GM23338 (cell line): Measurements from ENCODE around the gene SLC8A1. TPM values are rescaled to one million over a fixed set of nuclear protein-coding genes. Genes with fewer than 3 reads are reported as not detected.

Experiments used
- ATAC-seq: fragments of 200-7000 bp; cut with Tn5 transposase; 3 replicates; pipeline ENCODE4 v1.9.1; 2020
- DNase-seq: peaks from one replicate; pipeline ENCODE4 v3.0.0-alpha.2; 2015; ENCODE audit warnings: low spot score
- H2AFZ ChIP-seq: fragments of 200-600 bp; sonication (generic); 2 replicates; pipeline ENCODE4 v1.8.0; 2016; ENCODE audit warnings: antibody characterized with exemption, mild to moderate bottlenecking, moderate library complexity
- H3F3A ChIP-seq: fragments of 200-600 bp; sonication (generic); replicated peaks from 2 replicates; pipeline ENCODE4 v1.8.0; 2017; ENCODE audit warnings: antibody characterized with exemption, mixed run types, low read depth
- H3K27ac ChIP-seq: fragments of 200-600 bp; sonication (generic); 2 replicates; pipeline ENCODE4 v1.6.1; 2016; ENCODE audit warnings: low read depth
- H3K27me3 ChIP-seq: fragments of 200-600 bp; sonication (generic); 2 replicates; pipeline ENCODE4 v1.8.0; 2016; ENCODE audit warnings: mild to moderate bottlenecking, mixed run types, moderate library complexity; ENCODE audit not compliant: insufficient read depth
- H3K36me3 ChIP-seq: fragments of 200-600 bp; sonication (generic); 2 replicates; pipeline ENCODE4 v1.8.0; 2016; ENCODE audit warnings: mild to moderate bottlenecking; ENCODE audit not compliant: insufficient read depth
- H3K4me1 ChIP-seq: fragments of 200-600 bp; sonication (generic); 2 replicates; pipeline ENCODE4 v1.8.0; 2016; ENCODE audit warnings: mild to moderate bottlenecking, moderate library complexity; ENCODE audit not compliant: insufficient read depth
- H3K4me2 ChIP-seq: fragments of 200-600 bp; sonication (generic); 2 replicates; pipeline ENCODE4 v1.7.1; 2017; ENCODE audit warnings: mixed run types
- H3K4me3 ChIP-seq: fragments of 200-600 bp; sonication (generic); 2 replicates; pipeline ENCODE4 v1.6.1; 2016; ENCODE audit warnings: mixed run types
- H3K79me2 ChIP-seq: fragments of 200-600 bp; sonication (generic); replicated peaks from 2 replicates; pipeline ENCODE4 v1.8.0; 2017; ENCODE audit warnings: mild to moderate bottlenecking; ENCODE audit not compliant: insufficient read depth
- H3K9me2 ChIP-seq: fragments of 200-600 bp; sonication (generic); 2 replicates; pipeline ENCODE4 v1.8.0; 2017; ENCODE audit not compliant: insufficient read depth
- H4K20me1 ChIP-seq: fragments of 200-600 bp; sonication (generic); replicated peaks from 2 replicates; pipeline ENCODE4 v1.8.0; 2017; ENCODE audit warnings: mild to moderate bottlenecking; ENCODE audit not compliant: insufficient read depth
- H3K27ac Mint-ChIP-seq: 2 replicates; pipeline ENCODE4 v1.8.0; 2020; ENCODE audit warnings: inconsistent platforms, mild to moderate bottlenecking, moderate library complexity, mixed read lengths
- H3K27me3 Mint-ChIP-seq: 3 replicates; pipeline ENCODE4 v1.8.0; 2022; ENCODE audit warnings: low read depth, mild to moderate bottlenecking, moderate library complexity, mixed read lengths, inconsistent platforms; ENCODE audit not compliant: insufficient read depth, poor library complexity
- H3K36me3 Mint-ChIP-seq: 3 replicates; pipeline ENCODE4 v1.8.0; 2021; ENCODE audit warnings: low read depth, mild to moderate bottlenecking, inconsistent platforms, moderate library complexity, mixed read lengths
- H3K4me1 Mint-ChIP-seq: 3 replicates; pipeline ENCODE4 v1.8.0; 2020; ENCODE audit warnings: mild to moderate bottlenecking, inconsistent platforms, mixed read lengths
- H3K4me3 Mint-ChIP-seq: 3 replicates; pipeline ENCODE4 v1.8.0; 2021; ENCODE audit warnings: moderate library complexity, mild to moderate bottlenecking, inconsistent platforms, mixed read lengths
- H3K9me3 Mint-ChIP-seq: 3 replicates; pipeline ENCODE4 v1.8.0; 2020; ENCODE audit warnings: moderate library complexity, mild to moderate bottlenecking, inconsistent platforms, mixed read lengths
- CTCF ChIP-seq, 2 experiments: fragments of 200-600 bp in 1 of 2; sonication (generic) in 1 of 2; conservative IDR thresholded peaks; 2 replicates each; pipeline versions ENCODE4 v1.5.1 to v1.6.1; 2016 to 2017; ENCODE audit warnings: antibody characterized with exemption in 2 of 2, low read depth in 2 of 2, mild to moderate bottlenecking in 2 of 2, moderate library complexity in 1 of 2
- EZH2 ChIP-seq: fragments of 200-600 bp; sonication (generic); IDR thresholded peaks from one replicate; pipeline ENCODE4 v1.8.0; 2017; ENCODE audit warnings: antibody characterized with exemption, mild to moderate bottlenecking, low read depth; ENCODE audit not compliant: unreplicated experiment
- EZH2phosphoT487 ChIP-seq: fragments of 200-600 bp; sonication (generic); IDR thresholded peaks from one replicate; pipeline ENCODE4 v1.8.1; 2018; ENCODE audit warnings: antibody characterized with exemption; ENCODE audit not compliant: unreplicated experiment
- POLR2AphosphoS5 ChIP-seq: IDR thresholded peaks from 2 replicates; pipeline ENCODE4 v1.6.1; 2016; ENCODE audit warnings: antibody characterized with exemption, low read depth
- ZNF114 ChIP-seq: fragments of 250-450 bp; sonication (Bioruptor Pico); IDR thresholded peaks from 2 replicates; pipeline ENCODE4 v1.5.0; 2020; ENCODE audit warnings: mild to moderate bottlenecking, moderate library complexity
- ZNF462 ChIP-seq: fragments of 250-450 bp; sonication (Bioruptor Pico); IDR thresholded peaks from 2 replicates; pipeline ENCODE4 v1.5.0; 2020; ENCODE audit warnings: mild to moderate bottlenecking, moderate library complexity
- polyA plus RNA-seq: library from polyadenylated mRNA; unstranded; fragments of >200 nt; fragmentation: Nextera tagmentation; extraction: Ambion mirVana; gene quantifications from 2 replicates; pipeline ENCODE4 v1.2.1, GENCODE V29; 2016
- total RNA-seq: library from RNA; depleted of rRNA; stranded (reverse); fragments of >200 nt; shearing (Covaris generic); gene quantifications from 2 replicates; pipeline ENCODE4 v1.2.3, GENCODE V29; 2014
- TF ChIP-seq, protein P1 (sequence below): IDR thresholded peaks from 2 replicates; pipeline ENCODE4 v1.6.1; 2016; ENCODE audit warnings: antibody characterized with exemption

The SLC8A1 gene
- total and polyA plus RNA-seq, 2 experiments from 2014 or later, result 2.5 to 3.3 TPM

DNA sequence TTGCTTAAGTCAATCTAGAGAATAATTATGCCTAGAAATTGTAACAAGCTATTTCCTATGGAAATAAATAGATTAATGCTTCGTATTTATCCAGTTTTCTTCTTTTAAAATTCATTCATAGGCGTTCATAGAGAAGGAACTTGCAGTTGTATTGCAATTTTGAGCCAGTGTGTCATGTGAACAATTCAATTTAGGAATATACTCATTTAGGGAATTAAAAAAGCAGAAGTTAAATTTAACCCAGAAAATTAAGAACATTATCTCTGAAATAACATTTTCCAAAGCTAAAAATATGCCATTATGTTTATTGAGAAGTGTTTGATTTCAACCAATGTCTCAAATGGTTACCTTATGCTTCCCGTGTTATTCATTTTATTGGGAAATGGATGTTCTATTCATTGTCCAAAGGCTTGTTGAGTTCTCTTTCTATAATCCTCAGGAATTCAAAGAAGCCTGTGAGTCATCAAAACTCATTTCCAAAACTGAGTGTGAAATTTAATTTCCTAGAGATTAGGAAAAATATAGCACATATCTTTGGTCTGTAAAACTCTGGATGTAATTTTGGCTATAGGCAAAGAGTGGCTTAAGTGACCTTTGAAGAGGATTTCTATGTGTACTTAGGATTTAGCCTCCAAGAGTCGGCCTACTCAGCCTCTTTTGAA lies 99.7 kb downstream of the SLC8A1 start (continued):
- TF ChIP-seq, protein P1, sequence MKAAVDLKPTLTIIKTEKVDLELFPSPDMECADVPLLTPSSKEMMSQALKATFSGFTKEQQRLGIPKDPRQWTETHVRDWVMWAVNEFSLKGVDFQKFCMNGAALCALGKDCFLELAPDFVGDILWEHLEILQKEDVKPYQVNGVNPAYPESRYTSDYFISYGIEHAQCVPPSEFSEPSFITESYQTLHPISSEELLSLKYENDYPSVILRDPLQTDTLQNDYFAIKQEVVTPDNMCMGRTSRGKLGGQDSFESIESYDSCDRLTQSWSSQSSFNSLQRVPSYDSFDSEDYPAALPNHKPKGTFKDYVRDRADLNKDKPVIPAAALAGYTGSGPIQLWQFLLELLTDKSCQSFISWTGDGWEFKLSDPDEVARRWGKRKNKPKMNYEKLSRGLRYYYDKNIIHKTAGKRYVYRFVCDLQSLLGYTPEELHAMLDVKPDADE, result no peak
- TF ChIP-seq CTCF (conservative IDR thresholded peaks at IDR 0.05; ENCODE audit: low read depth in 2 of 2) (no peak), ZNF462 (CRISPR knock-in tag) (no peak)

GRCh38 chr2:40348665-40349064 lies 103.2 kb downstream of the SLC8A1 start:
- no peaks in the 10 kb centered on the region for H3F3A ChIP-seq
- ATAC-seq (no peak), DNase-seq (no peak)
- H3K27me3 Mint-ChIP-seq, result no peaks in the 10 kb centered on the region
- no peak overlapping the region for H3K27ac ChIP-seq
- H3K79me2 ChIP-seq, result no peaks in the 10 kb centered on the region
- no peak overlapping the region for H3K4me3 ChIP-seq
- H3K9me3 Mint-ChIP-seq, result no peaks in the 10 kb centered on the region
- TF ChIP-seq, protein P1, result no peak
- TF ChIP-seq POLR2AphosphoS5 (no peak), EZH2phosphoT487 (no peak), ZNF114 (CRISPR knock-in tag) (no peak), EZH2 (no peak), CTCF (conservative IDR thresholded peaks at IDR 0.05; ENCODE audit: low read depth in 2 of 2) (no peak)
- no peaks in the 10 kb centered on the region for H3K4me1 Mint-ChIP-seq
- no peaks in the 10 kb centered on the region for H3K36me3 ChIP-seq
- no peak overlapping the region for H2AFZ ChIP-seq
- no peaks in the 10 kb centered on the region for H3K27me3 ChIP-seq
- H3K4me3 Mint-ChIP-seq, result no peak overlapping the region
- no peaks in the 10 kb centered on the region for H3K4me1 ChIP-seq
- no peaks in the 10 kb centered on the region for H4K20me1 ChIP-seq
- no peak overlapping the region for H3K4me2 ChIP-seq
- H3K27ac Mint-ChIP-seq, result no peak overlapping the region
- no peaks in the 10 kb centered on the region for H3K36me3 Mint-ChIP-seq
- no peaks in the 10 kb centered on the region for H3K9me2 ChIP-seq
